RWPE2 (cell line): ENCODE measurements around the gene SPARCL1.

Source experiments
- ATAC-seq: fragments of 200-7000 bp; cut with Tn5 transposase; 3 replicates; pipeline ENCODE4 v1.9.1; 2021; ENCODE audit warnings: low read depth
- DNase-seq: peaks from one replicate; pipeline ENCODE4 v3.0.0-alpha.2; 2020; ENCODE audit warnings: low spot score
- H3K27ac ChIP-seq: fragments of 450-650 bp; 2 replicates; pipeline ENCODE4 v1.5.1; 2017; ENCODE audit warnings: mild to moderate bottlenecking; ENCODE audit not compliant: poor library complexity, severe bottlenecking
- H3K27me3 ChIP-seq: fragments of 250-450 bp; sonication (Bioruptor Pico); 2 replicates; pipeline ENCODE4 v1.5.1; 2021; ENCODE audit warnings: mild to moderate bottlenecking, moderate library complexity; ENCODE audit not compliant: insufficient read depth, poor library complexity, severe bottlenecking
- H3K36me3 ChIP-seq: fragments of 250-450 bp; sonication (Bioruptor Pico); 2 replicates; pipeline ENCODE4 v1.5.1; 2020; ENCODE audit warnings: low read depth, mild to moderate bottlenecking, moderate library complexity
- H3K4me1 ChIP-seq: fragments of 250-450 bp; sonication (Bioruptor Pico); 2 replicates; pipeline ENCODE4 v1.5.1; 2021; ENCODE audit warnings: mild to moderate bottlenecking, moderate library complexity; ENCODE audit not compliant: insufficient read depth, poor library complexity, severe bottlenecking
- H3K4me3 ChIP-seq: fragments of 250-450 bp; sonication (Bioruptor Pico); 2 replicates; pipeline ENCODE4 v1.5.1; 2021; ENCODE audit warnings: mild to moderate bottlenecking, moderate library complexity; ENCODE audit not compliant: severe bottlenecking
- H3K9me3 ChIP-seq: fragments of 250-450 bp; sonication (Bioruptor Pico); 2 replicates; pipeline ENCODE4 v1.5.1; 2021; ENCODE audit warnings: mild to moderate bottlenecking, moderate library complexity; ENCODE audit not compliant: severe bottlenecking
- CTCF ChIP-seq: fragments of 450-650 bp; IDR thresholded peaks from one replicate; pipeline ENCODE4 v1.5.1; 2017; ENCODE audit warnings: mild to moderate bottlenecking, moderate library complexity; ENCODE audit not compliant: poor library complexity, severe bottlenecking

The SPARCL1 gene

GRCh38 chr4:87570290-87570805 is 41.2 kb upstream of the SPARCL1 start:
- TF ChIP-seq CTCF, result no peak
- Histone ChIP-seq H3K9me3 (no peaks in the 10 kb centered on the region), H3K27ac (no peak overlapping the region), H3K4me3 (no peak overlapping the region), H3K27me3 (no peaks in the 10 kb centered on the region), H3K4me1 (peaks cover 5% of the 10 kb centered on the region), H3K36me3 (no peaks in the 10 kb centered on the region)
- ATAC-seq (no peak), DNase-seq (no peak)

DNA sequence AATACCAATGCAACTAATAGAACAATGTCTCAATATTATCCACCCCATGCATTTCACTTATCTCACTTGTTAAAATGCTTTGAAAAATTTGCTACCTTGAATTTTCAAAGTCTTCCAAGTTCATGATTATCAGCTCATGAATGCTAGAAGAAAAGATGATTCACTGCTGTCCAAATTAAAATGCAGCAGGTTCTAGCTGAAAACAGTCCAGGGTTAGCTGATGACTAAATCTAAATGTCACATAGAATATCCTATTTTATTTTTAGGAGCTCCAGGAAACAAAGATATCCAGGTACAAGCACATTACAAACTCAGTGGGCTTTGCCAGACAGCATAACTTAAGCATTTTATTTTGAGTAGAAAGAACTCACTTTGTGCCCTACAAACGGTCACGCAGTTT is 38.0 kb upstream of the SPARCL1 start:
- no peaks in the 10 kb centered on the region for H3K9me3 ChIP-seq
- no peak overlapping the region for H3K27ac ChIP-seq
- TF ChIP-seq CTCF, result no peak
- H3K36me3 ChIP-seq, result no peaks in the 10 kb centered on the region
- H3K27me3 ChIP-seq, result no peaks in the 10 kb centered on the region
- ATAC-seq, result no peak
- H3K4me1 ChIP-seq, result no peaks in the 10 kb centered on the region
- no peak for DNase-seq
- no peak overlapping the region for H3K4me3 ChIP-seq

DNA sequence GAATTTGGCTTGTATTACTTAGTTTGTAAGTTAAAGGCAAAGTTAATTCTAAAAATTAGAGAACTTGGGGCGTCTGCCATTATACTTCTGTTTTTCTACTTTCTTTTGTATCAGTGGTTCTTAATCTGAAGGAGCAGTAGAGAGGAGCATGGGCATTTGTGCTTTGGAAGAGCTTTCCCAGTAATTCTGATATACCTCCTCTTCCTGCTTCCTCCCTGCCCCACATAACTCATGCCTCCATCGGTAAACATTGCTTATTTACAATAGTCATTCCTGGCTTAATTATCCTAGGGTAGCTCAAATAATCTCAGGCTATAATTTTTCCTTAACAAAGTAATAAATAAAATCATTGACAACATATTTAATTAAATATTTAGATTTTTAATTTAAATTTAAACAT is 37.1 kb upstream of the SPARCL1 start:
- Histone ChIP-seq H3K4me3 (no peak overlapping the region), H3K4me1 (no peaks in the 10 kb centered on the region), H3K36me3 (no peaks in the 10 kb centered on the region), H3K9me3 (no peaks in the 10 kb centered on the region), H3K27ac (no peak overlapping the region), H3K27me3 (no peaks in the 10 kb centered on the region)
- ATAC-seq (no peak), DNase-seq (no peak)
- TF ChIP-seq CTCF, result no peak

GRCh38 chr4:87565746-87566145 is 36.6 kb upstream of the SPARCL1 start:
- Histone ChIP-seq H3K9me3 (no peaks in the 10 kb centered on the region), H3K4me3 (no peak overlapping the region), H3K27me3 (no peaks in the 10 kb centered on the region), H3K4me1 (no peaks in the 10 kb centered on the region), H3K27ac (no peak overlapping the region), H3K36me3 (no peaks in the 10 kb centered on the region)
- ATAC-seq, result no peak
- no peak for TF ChIP-seq CTCF
- no peak for DNase-seq

- Histone ChIP-seq H3K27ac (no peak overlapping the region), H3K9me3 (no peaks in the 10 kb centered on the region), H3K36me3 (no peaks in the 10 kb centered on the region), H3K4me3 (no peak overlapping the region), H3K4me1 (no peaks in the 10 kb centered on the region), H3K27me3 (no peaks in the 10 kb centered on the region)
- DNase-seq (no peak), ATAC-seq (no peak)
- TF ChIP-seq CTCF, result no peak
These were observed 31.6 kb upstream of the SPARCL1 start for GRCh38 chr4:87560802-87561201.
